CD4-positive, alpha-beta T cell (primary cell): ENCODE data around the gene GORASP1. TPM values are rescaled to one million over a fixed set of nuclear protein-coding genes. Genes with fewer than 3 reads are reported as not detected.

ENCODE experiments used
- ATAC-seq: fragments of 200-7000 bp; cut with Tn5 transposase; one replicate; pipeline ENCODE4 v1.10.0; 2022; ENCODE audit warnings: mild to moderate bottlenecking; ENCODE audit not compliant: poor library complexity
- CTCF ChIA-PET: fragments of 350-600 bp; sonication (Branson Sonifier 250); formaldehyde crosslinking; loops from one replicate; lab custom pipeline; 2021; ENCODE audit warnings: antibody characterized with exemption, inconsistent platforms; lab: Charles Lee
- POLR2A ChIA-PET: fragments of 350-600 bp; sonication (Branson Sonifier 250); formaldehyde crosslinking; loops from one replicate; lab custom pipeline; 2021; ENCODE audit warnings: antibody characterized with exemption, inconsistent platforms; lab: Charles Lee
- DNase-seq, 14 experiments: peaks; one replicate each; pipeline ENCODE4 v3.0.0-alpha.2; 2013 to 2020; ENCODE audit warnings: mixed read lengths in 2 of 14
- H3K27ac ChIP-seq, 2 donors: one replicate each; pipeline versions ENCODE4 v1.5.1 to v1.7.0; 2013; ENCODE audit warnings: low read length in 2 of 2, low read depth in 1 of 2, mild to moderate bottlenecking in 1 of 2
- H3K27me3 ChIP-seq, 2 experiments: 1 replicate in 1 of 2; 2 replicates in 1 of 2; pipeline versions ENCODE4 v1.6.1 to v1.7.0; 2013; ENCODE audit warnings: low read length in 2 of 2, control low read depth in 1 of 2, mild to moderate bottlenecking in 1 of 2, moderate library complexity in 1 of 2; ENCODE audit not compliant: insufficient read depth in 2 of 2, control insufficient read depth in 1 of 2
- H3K36me3 ChIP-seq: one replicate; pipeline ENCODE4 v1.6.1; 2013; ENCODE audit warnings: low read length, control low read depth; ENCODE audit not compliant: insufficient read depth
- H3K4me1 ChIP-seq: one replicate; pipeline ENCODE4 v1.6.1; 2013; ENCODE audit warnings: low read length, control low read depth; ENCODE audit not compliant: insufficient read depth
- H3K4me3 ChIP-seq: one replicate; pipeline ENCODE4 v1.5.1; 2013; ENCODE audit warnings: mild to moderate bottlenecking, low read length, moderate library complexity
- H3K9me3 ChIP-seq, 2 experiments: 1 replicate in 1 of 2; 2 replicates in 1 of 2; pipeline versions ENCODE4 v1.6.1 to v1.7.0; 2013; ENCODE audit warnings: low read length in 2 of 2, mild to moderate bottlenecking in 2 of 2, control low read depth in 1 of 2, moderate library complexity in 1 of 2; ENCODE audit not compliant: control insufficient read depth in 1 of 2, insufficient read depth in 1 of 2
- H3K27ac Mint-ChIP-seq: one replicate; pipeline ENCODE4 v1.8.0; 2020; ENCODE audit warnings: mixed read lengths
- H3K27me3 Mint-ChIP-seq: one replicate; pipeline ENCODE4 v1.8.0; 2021; ENCODE audit warnings: mixed read lengths
- H3K36me3 Mint-ChIP-seq: one replicate; pipeline ENCODE4 v1.8.0; 2021; ENCODE audit warnings: low read depth, mixed read lengths
- H3K4me1 Mint-ChIP-seq: one replicate; pipeline ENCODE4 v1.8.0; 2021; ENCODE audit warnings: low read depth, mixed read lengths
- H3K4me3 Mint-ChIP-seq: one replicate; pipeline ENCODE4 v1.8.0; 2020; ENCODE audit warnings: mild to moderate bottlenecking, mixed read lengths
- H3K9me3 Mint-ChIP-seq: one replicate; pipeline ENCODE4 v1.8.0; 2020; ENCODE audit warnings: mixed read lengths
- intact Hi-C, 2 experiments: fragments of 100-400 bp; cut with DNase I in 1 of 2; cut with micrococcal nuclease in 1 of 2; formaldehyde crosslinking; loops; one replicate each; pipeline versions ENCODE4 v1.15.1 to v1.9.0; 2023 to 2025; cut with DNase I, micrococcal nuclease
- total RNA-seq, 174 experiments: library from RNA in 2 of 174; stranded (reverse) in 2 of 174; gene quantifications; one replicate each; pipeline ENCODE4 v1.2.3 and lab custom pipeline; 2021 to 2026
- TF ChIP-seq, protein P1 (sequence below): fragments of 200-600 bp; IDR thresholded peaks from one replicate; pipeline ENCODE4 v1.8.0; 2022; ENCODE audit warnings: antibody characterized with exemption, mild to moderate bottlenecking

The GORASP1 gene
- total RNA-seq, 2 experiments from 2014 or later: 29.1 to 31.5 TPM

DNA sequence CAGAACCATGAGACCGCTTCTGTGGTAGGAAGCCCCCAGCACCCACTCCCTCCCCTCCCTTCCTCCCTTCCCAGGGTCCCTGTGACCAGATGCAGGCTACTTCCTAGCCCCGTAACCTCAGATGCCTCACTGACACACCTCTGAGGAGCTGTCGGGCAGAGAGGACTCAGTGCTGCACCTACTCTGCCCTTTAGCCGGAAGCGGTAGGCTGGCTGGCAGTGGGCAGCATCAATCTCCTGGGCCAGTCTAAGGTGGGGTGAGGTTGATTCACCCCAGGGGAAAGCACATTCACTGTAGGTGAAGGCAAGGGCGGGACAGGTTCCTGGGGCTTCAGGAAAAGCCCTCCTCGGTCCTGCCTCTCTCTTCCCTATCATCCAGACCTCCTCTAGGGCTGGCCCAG lies 26.9 kb upstream of the GORASP1 start:
- H3K27ac Mint-ChIP-seq: peak overlapping the region; percentile 54
- peak in 2 of 14 experiments; percentile 17 to 24 for DNase-seq
- Histone ChIP-seq H3K9me3 (no peaks in the 10 kb centered on the region), H3K27me3 (no peaks in the 10 kb centered on the region), H3K36me3 (peaks cover 6% of the 10 kb centered on the region), H3K4me3 (no peak overlapping the region), H3K27ac (no peak overlapping the region), H3K4me1 (no peaks in the 10 kb centered on the region)
- H3K4me1 Mint-ChIP-seq: peaks cover 8% of the 10 kb centered on the region
- intact Hi-C loops: no loop called here
- H3K4me3 Mint-ChIP-seq: no peak overlapping the region
- peaks cover 7% of the 10 kb centered on the region for H3K36me3 Mint-ChIP-seq
- TF ChIP-seq, protein P1, sequence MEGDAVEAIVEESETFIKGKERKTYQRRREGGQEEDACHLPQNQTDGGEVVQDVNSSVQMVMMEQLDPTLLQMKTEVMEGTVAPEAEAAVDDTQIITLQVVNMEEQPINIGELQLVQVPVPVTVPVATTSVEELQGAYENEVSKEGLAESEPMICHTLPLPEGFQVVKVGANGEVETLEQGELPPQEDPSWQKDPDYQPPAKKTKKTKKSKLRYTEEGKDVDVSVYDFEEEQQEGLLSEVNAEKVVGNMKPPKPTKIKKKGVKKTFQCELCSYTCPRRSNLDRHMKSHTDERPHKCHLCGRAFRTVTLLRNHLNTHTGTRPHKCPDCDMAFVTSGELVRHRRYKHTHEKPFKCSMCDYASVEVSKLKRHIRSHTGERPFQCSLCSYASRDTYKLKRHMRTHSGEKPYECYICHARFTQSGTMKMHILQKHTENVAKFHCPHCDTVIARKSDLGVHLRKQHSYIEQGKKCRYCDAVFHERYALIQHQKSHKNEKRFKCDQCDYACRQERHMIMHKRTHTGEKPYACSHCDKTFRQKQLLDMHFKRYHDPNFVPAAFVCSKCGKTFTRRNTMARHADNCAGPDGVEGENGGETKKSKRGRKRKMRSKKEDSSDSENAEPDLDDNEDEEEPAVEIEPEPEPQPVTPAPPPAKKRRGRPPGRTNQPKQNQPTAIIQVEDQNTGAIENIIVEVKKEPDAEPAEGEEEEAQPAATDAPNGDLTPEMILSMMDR: no peak
- no peak for ATAC-seq
- no peaks in the 10 kb centered on the region for H3K27me3 Mint-ChIP-seq
- ChIA-PET POLR2A (no interaction called here), CTCF (interaction anchor here (1.7 kb wide), 1 partner anchor 158 kb away, joined by 4 read pairs; no protein-coding TSS in a partner anchor)
- no peaks in the 10 kb centered on the region for H3K9me3 Mint-ChIP-seq

GRCh38 chr3:39133822-39134221 lies 26.4 kb upstream of the GORASP1 start:
- no peaks in the 10 kb centered on the region for H3K4me1 ChIP-seq
- H3K9me3 Mint-ChIP-seq: no peaks in the 10 kb centered on the region
- POLR2A ChIA-PET: no interaction called here
- H3K27me3 ChIP-seq: no peaks in the 10 kb centered on the region
- H3K36me3 ChIP-seq: peaks cover 3% of the 10 kb centered on the region
- TF ChIP-seq, protein P1: no peak
- intact Hi-C loops: no loop called here
- H3K27ac Mint-ChIP-seq: peak overlapping the region; percentile 54
- H3K4me1 Mint-ChIP-seq: peaks cover 8% of the 10 kb centered on the region
- CTCF ChIA-PET: interaction anchor here (1.7 kb wide), 1 partner anchor 158 kb away, joined by 4 read pairs; no protein-coding TSS in a partner anchor
- H3K4me3 Mint-ChIP-seq: no peak overlapping the region
- H3K27me3 Mint-ChIP-seq: no peaks in the 10 kb centered on the region
- H3K27ac ChIP-seq: no peak overlapping the region
- ATAC-seq: no peak
- no peak overlapping the region for H3K4me3 ChIP-seq
- no peak for DNase-seq
- H3K36me3 Mint-ChIP-seq: peaks cover 4% of the 10 kb centered on the region
- H3K9me3 ChIP-seq: no peaks in the 10 kb centered on the region

DNA sequence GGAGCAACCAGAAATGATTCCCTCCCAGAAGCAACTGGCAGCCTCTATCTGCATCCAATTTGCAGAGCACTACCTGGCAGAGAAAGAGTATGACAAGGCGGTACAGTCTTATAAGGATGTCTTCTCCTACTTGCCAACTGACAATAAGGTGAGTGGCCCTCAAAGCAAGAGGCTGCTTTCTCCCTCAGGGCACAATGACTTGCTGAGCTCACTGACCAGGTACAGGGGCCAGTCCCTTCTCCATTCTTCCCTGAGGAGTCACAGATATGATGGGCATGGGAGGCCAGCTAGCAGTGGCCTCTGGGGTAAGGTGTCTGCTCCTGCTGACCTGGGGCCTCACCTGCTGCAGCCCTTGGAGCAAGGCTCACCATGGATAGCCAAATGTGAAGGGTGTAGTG lies 25.7 kb upstream of the GORASP1 start:
- Mint-ChIP-seq H3K9me3 (no peaks in the 10 kb centered on the region), H3K36me3 (no peaks in the 10 kb centered on the region), H3K4me3 (no peak overlapping the region), H3K27ac (peak overlapping the region; percentile 54), H3K4me1 (peaks cover 12% of the 10 kb centered on the region), H3K27me3 (no peaks in the 10 kb centered on the region)
- DNase-seq (peak in 2 of 14 experiments; percentile 8 to 11), ATAC-seq (no peak)
- CTCF ChIA-PET: interaction anchor here (1.0 to 1.7 kb wide), 2 partner anchors 11 to 159 kb away, joined by 3 to 4 read pairs; no protein-coding TSS in a partner anchor
- intact Hi-C loops: no loop called here
- peaks cover 6% of the 10 kb centered on the region for H3K4me1 ChIP-seq
- POLR2A ChIA-PET: no interaction called here
- no peak overlapping the region for H3K4me3 ChIP-seq
- TF ChIP-seq, protein P1: no peak
- no peak overlapping the region for H3K27ac ChIP-seq
- H3K9me3 ChIP-seq: no peaks in the 10 kb centered on the region
- no peaks in the 10 kb centered on the region for H3K27me3 ChIP-seq
- peaks cover 3% of the 10 kb centered on the region for H3K36me3 ChIP-seq
